ENCODE data around the gene CAMK4. TPM values are rescaled to one million over a fixed set of nuclear protein-coding genes. Genes with fewer than 3 reads are reported as not detected.

CAMK4 gene
- total and polyA plus RNA-seq, 2 experiments from 2014 or later, result 4.2 to 7.3 TPM

DNA sequence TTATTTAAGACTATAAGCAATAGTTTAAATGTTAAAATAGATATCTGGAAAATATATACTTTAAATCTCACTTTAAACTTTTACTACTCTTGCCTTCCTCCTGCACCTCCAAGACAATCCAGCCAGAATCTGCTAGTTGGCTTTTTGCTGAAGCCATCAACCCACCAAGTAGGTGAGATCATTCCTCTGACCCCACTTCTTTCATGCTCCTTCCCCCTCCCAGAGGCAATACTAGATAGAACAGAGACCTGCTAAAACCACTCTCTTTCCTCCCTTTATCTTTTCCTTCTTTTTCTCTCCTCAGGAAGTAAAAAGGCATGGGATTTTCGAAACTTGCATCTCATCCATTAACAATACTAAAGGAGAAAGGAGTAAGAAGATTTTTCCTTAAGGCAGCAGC, 30.1 kb upstream of the CAMK4 start (continued):
- TF ChIP-seq, protein P1, sequence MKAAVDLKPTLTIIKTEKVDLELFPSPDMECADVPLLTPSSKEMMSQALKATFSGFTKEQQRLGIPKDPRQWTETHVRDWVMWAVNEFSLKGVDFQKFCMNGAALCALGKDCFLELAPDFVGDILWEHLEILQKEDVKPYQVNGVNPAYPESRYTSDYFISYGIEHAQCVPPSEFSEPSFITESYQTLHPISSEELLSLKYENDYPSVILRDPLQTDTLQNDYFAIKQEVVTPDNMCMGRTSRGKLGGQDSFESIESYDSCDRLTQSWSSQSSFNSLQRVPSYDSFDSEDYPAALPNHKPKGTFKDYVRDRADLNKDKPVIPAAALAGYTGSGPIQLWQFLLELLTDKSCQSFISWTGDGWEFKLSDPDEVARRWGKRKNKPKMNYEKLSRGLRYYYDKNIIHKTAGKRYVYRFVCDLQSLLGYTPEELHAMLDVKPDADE (IDR thresholded peaks at IDR 0.05), result no peak
- TF ChIP-seq JUNB (IDR thresholded peaks at IDR 0.05; ENCODE audit: unreplicated experiment), result no peak
- no peak for TF ChIP-seq ZNF331 (CRISPR knock-in tag; IDR thresholded peaks at IDR 0.05; ENCODE audit: low read depth)
- TF ChIP-seq, protein P2, sequence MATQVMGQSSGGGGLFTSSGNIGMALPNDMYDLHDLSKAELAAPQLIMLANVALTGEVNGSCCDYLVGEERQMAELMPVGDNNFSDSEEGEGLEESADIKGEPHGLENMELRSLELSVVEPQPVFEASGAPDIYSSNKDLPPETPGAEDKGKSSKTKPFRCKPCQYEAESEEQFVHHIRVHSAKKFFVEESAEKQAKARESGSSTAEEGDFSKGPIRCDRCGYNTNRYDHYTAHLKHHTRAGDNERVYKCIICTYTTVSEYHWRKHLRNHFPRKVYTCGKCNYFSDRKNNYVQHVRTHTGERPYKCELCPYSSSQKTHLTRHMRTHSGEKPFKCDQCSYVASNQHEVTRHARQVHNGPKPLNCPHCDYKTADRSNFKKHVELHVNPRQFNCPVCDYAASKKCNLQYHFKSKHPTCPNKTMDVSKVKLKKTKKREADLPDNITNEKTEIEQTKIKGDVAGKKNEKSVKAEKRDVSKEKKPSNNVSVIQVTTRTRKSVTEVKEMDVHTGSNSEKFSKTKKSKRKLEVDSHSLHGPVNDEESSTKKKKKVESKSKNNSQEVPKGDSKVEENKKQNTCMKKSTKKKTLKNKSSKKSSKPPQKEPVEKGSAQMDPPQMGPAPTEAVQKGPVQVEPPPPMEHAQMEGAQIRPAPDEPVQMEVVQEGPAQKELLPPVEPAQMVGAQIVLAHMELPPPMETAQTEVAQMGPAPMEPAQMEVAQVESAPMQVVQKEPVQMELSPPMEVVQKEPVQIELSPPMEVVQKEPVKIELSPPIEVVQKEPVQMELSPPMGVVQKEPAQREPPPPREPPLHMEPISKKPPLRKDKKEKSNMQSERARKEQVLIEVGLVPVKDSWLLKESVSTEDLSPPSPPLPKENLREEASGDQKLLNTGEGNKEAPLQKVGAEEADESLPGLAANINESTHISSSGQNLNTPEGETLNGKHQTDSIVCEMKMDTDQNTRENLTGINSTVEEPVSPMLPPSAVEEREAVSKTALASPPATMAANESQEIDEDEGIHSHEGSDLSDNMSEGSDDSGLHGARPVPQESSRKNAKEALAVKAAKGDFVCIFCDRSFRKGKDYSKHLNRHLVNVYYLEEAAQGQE (IDR thresholded peaks at IDR 0.05; ENCODE audit: unreplicated experiment), result no peak
- no peak for TF ChIP-seq ZNF114 (CRISPR knock-in tag; IDR thresholded peaks at IDR 0.05)
- no peak for TF ChIP-seq EZH2 (IDR thresholded peaks at IDR 0.05; ENCODE audit: low read depth, unreplicated experiment)

DNA sequence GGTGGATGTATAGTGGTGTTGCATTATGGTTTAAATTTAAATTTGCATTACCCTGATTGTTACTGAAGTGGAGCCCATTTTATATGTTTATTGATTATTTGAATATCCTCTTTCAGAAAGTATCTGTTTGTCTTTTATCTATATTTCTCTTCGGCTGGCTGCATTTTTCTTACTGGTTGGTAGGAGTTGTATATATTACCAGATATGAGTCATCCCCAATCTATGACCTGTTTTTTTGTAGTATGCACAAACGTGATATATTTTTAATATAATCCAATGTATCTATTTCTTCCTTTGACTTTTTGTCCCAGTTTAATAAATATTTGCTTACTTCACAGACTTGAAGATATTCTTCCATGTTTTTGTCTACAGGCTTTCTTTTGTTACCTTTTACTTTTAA, 29.3 kb upstream of the CAMK4 start:
- Histone ChIP-seq H3K9me2 (ENCODE audit: insufficient read depth) (no peaks in the 10 kb centered on the region), H3K4me1 (ENCODE audit: insufficient read depth) (peaks cover 4% of the 10 kb centered on the region; the same call in 1 of the 2 replicates), H4K20me1 (replicated peaks; ENCODE audit: insufficient read depth) (no peaks in the 10 kb centered on the region), H3K4me2 (no peak overlapping the region), H3K27ac (ENCODE audit: low read depth) (no peak overlapping the region), H3K36me3 (ENCODE audit: insufficient read depth) (no peaks in the 10 kb centered on the region), H3K4me3 (no peak overlapping the region), H3K79me2 (replicated peaks; ENCODE audit: insufficient read depth) (no peaks in the 10 kb centered on the region), H3F3A (replicated peaks; ENCODE audit: low read depth) (no peaks in the 10 kb centered on the region), H3K27me3 (ENCODE audit: insufficient read depth) (no peaks in the 10 kb centered on the region), H2AFZ (no peak overlapping the region)
- no peaks in the 10 kb centered on the region for H3K36me3 Mint-ChIP-seq (ENCODE audit: low read depth)
- no peak for DNase-seq (ENCODE audit: low spot score)
- no peaks in the 10 kb centered on the region for H3K27me3 Mint-ChIP-seq (ENCODE audit: insufficient read depth, low read depth, poor library complexity)
- peaks cover 25% of the 10 kb centered on the region for H3K4me1 Mint-ChIP-seq
- no peak overlapping the region for H3K4me3 Mint-ChIP-seq
- ATAC-seq, result no peak
- H3K9me3 Mint-ChIP-seq, result no peaks in the 10 kb centered on the region
- H3K27ac Mint-ChIP-seq, result no peak overlapping the region
- TF ChIP-seq, protein P3, sequence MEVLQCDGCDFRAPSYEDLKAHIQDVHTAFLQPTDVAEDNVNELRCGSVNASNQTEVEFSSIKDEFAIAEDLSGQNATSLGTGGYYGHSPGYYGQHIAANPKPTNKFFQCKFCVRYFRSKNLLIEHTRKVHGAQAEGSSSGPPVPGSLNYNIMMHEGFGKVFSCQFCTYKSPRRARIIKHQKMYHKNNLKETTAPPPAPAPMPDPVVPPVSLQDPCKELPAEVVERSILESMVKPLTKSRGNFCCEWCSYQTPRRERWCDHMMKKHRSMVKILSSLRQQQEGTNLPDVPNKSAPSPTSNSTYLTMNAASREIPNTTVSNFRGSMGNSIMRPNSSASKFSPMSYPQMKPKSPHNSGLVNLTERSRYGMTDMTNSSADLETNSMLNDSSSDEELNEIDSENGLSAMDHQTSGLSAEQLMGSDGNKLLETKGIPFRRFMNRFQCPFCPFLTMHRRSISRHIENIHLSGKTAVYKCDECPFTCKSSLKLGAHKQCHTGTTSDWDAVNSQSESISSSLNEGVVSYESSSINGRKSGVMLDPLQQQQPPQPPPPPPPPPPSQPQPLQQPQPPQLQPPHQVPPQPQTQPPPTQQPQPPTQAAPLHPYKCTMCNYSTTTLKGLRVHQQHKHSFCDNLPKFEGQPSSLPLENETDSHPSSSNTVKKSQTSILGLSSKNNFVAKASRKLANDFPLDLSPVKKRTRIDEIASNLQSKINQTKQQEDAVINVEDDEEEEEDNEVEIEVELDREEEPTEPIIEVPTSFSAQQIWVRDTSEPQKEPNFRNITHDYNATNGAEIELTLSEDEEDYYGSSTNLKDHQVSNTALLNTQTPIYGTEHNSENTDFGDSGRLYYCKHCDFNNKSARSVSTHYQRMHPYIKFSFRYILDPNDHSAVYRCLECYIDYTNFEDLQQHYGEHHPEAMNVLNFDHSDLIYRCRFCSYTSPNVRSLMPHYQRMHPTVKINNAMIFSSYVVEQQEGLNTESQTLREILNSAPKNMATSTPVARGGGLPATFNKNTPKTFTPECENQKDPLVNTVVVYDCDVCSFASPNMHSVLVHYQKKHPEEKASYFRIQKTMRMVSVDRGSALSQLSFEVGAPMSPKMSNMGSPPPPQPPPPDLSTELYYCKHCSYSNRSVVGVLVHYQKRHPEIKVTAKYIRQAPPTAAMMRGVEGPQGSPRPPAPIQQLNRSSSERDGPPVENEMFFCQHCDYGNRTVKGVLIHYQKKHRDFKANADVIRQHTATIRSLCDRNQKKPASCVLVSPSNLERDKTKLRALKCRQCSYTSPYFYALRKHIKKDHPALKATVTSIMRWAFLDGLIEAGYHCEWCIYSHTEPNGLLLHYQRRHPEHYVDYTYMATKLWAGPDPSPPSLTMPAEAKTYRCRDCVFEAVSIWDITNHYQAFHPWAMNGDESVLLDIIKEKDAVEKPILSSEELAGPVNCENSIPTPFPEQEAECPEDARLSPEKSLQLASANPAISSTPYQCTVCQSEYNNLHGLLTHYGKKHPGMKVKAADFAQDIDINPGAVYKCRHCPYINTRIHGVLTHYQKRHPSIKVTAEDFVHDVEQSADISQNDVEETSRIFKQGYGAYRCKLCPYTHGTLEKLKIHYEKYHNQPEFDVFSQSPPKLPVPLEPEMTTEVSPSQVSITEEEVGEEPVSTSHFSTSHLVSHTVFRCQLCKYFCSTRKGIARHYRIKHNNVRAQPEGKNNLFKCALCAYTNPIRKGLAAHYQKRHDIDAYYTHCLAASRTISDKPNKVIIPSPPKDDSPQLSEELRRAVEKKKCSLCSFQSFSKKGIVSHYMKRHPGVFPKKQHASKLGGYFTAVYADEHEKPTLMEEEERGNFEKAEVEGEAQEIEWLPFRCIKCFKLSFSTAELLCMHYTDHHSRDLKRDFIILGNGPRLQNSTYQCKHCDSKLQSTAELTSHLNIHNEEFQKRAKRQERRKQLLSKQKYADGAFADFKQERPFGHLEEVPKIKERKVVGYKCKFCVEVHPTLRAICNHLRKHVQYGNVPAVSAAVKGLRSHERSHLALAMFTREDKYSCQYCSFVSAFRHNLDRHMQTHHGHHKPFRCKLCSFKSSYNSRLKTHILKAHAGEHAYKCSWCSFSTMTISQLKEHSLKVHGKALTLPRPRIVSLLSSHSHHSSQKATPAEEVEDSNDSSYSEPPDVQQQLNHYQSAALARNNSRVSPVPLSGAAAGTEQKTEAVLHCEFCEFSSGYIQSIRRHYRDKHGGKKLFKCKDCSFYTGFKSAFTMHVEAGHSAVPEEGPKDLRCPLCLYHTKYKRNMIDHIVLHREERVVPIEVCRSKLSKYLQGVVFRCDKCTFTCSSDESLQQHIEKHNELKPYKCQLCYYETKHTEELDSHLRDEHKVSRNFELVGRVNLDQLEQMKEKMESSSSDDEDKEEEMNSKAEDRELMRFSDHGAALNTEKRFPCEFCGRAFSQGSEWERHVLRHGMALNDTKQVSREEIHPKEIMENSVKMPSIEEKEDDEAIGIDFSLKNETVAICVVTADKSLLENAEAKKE (CRISPR knock-in tag; IDR thresholded peaks at IDR 0.05), result no peak
- TF ChIP-seq EZH2 (IDR thresholded peaks at IDR 0.05; ENCODE audit: low read depth, unreplicated experiment) (no peak), ZNF114 (CRISPR knock-in tag; IDR thresholded peaks at IDR 0.05) (no peak), JUNB (IDR thresholded peaks at IDR 0.05; ENCODE audit: unreplicated experiment) (no peak), POLR2AphosphoS5 (IDR thresholded peaks at IDR 0.05; ENCODE audit: low read depth) (no peak), EZH2phosphoT487 (IDR thresholded peaks at IDR 0.05; ENCODE audit: unreplicated experiment) (no peak), STAT1 (IDR thresholded peaks at IDR 0.05; ENCODE audit: unreplicated experiment) (no peak), CREB1 (CRISPR knock-in tag; IDR thresholded peaks at IDR 0.05; ENCODE audit: low read depth) (no peak), NANOG (IDR thresholded peaks at IDR 0.05; ENCODE audit: borderline replicate concordance) (no peak)
- TF ChIP-seq, protein P4, sequence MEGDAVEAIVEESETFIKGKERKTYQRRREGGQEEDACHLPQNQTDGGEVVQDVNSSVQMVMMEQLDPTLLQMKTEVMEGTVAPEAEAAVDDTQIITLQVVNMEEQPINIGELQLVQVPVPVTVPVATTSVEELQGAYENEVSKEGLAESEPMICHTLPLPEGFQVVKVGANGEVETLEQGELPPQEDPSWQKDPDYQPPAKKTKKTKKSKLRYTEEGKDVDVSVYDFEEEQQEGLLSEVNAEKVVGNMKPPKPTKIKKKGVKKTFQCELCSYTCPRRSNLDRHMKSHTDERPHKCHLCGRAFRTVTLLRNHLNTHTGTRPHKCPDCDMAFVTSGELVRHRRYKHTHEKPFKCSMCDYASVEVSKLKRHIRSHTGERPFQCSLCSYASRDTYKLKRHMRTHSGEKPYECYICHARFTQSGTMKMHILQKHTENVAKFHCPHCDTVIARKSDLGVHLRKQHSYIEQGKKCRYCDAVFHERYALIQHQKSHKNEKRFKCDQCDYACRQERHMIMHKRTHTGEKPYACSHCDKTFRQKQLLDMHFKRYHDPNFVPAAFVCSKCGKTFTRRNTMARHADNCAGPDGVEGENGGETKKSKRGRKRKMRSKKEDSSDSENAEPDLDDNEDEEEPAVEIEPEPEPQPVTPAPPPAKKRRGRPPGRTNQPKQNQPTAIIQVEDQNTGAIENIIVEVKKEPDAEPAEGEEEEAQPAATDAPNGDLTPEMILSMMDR (conservative IDR thresholded peaks at IDR 0.05; ENCODE audit: low read depth in 2 of 2), result no peak
